Measurements from ENCODE around the gene MTSS2. TPM values are rescaled to one million over a fixed set of nuclear protein-coding genes. Genes with fewer than 3 reads are reported as not detected.
A peak's percentile ranks its signal among the peaks of the same experiment; 100 is the strongest.

Gene MTSS2
- polyA plus RNA-seq, 1 donor from 2014 or later, result 20.4 TPM

DNA sequence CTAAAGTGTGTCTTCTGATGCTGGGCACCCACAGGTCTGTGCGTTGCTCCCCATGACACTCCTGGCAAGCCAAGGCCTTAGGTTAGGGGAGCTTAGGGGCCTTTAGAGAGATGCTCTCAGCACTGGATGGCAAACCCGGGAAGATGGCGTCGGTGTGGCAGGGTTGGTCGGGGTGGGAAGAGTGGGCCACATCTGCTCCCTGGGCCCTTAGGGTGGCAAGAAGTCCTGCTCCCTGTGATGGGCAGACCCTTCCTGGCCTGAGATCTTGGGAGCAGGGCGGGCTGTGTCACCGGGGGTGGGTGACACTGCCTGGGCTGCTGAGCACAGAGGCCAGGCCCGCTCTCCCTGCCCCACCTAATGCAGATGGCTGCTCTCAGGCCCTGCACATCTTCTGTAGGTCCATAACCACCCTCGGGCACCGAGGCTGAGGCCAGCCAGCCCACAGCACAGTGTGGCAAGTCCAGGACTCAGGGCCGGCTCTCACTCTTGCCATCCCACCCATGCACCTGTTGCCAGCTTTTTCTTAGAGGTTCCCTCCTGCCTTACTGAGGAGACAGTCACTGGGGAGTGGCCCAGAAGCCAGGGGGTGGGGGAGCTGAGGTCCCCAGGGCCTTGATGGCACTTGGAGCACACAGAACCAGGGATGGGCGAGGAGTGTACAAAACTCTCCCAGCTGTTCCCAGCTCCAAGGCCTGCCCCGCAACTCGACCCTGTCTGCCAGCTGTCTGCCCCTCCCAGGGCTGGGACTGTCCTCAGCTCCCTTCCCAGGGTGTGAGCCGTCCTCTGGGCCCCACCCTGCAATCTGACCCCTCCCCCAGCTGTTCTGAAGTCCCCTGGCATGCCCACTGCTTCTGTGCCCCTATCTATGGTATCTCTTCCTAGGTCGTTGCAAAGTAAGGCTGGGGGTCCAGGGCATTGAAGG lies 4.4 kb upstream of the MTSS2 start:
- Histone ChIP-seq H3K4me3 (ENCODE audit: low read length) (no peak overlapping the region), H4K20me1 (ENCODE audit: insufficient read depth) (no peaks in the 10 kb centered on the region), H3K27ac (ENCODE audit: low read length) (no peak overlapping the region), H3K79me2 (replicated peaks; ENCODE audit: insufficient read depth, low read length) (peaks cover 2% of the 10 kb centered on the region), H3K9me3 (ENCODE audit: low read length) (no peaks in the 10 kb centered on the region), H3K4me2 (ENCODE audit: low read length) (no peak overlapping the region), H3K27me3 (ENCODE audit: insufficient read depth, low read depth, low read length) (no peaks in the 10 kb centered on the region), H3K36me3 (ENCODE audit: insufficient read depth, low read length) (no peaks in the 10 kb centered on the region), H3F3A (ENCODE audit: insufficient read depth, low read length, poor library complexity, severe bottlenecking) (no peaks in the 10 kb centered on the region), H2AFZ (ENCODE audit: low read depth, low read length) (no peak overlapping the region), H3K9me2 (ENCODE audit: insufficient read depth, low read length) (no peaks in the 10 kb centered on the region), H3K9ac (ENCODE audit: low read length) (peak overlapping the region; percentile 81)
- no peak for TF ChIP-seq SMC3 (conservative IDR thresholded peaks at IDR 0.05; ENCODE audit: poor library complexity)
- TF ChIP-seq RAD21 (conservative IDR thresholded peaks at IDR 0.05), result no peak
- TF ChIP-seq MXI1 (conservative IDR thresholded peaks at IDR 0.05; ENCODE audit: poor library complexity, severe bottlenecking), result no peak
- TF ChIP-seq EZH2 (IDR thresholded peaks at IDR 0.05; ENCODE audit: borderline replicate concordance, insufficient read depth, low read length, poor library complexity, severe bottlenecking), result no peak
- TF ChIP-seq EP300 (conservative IDR thresholded peaks at IDR 0.05; ENCODE audit: poor library complexity, severe bottlenecking), result no peak

DNA sequence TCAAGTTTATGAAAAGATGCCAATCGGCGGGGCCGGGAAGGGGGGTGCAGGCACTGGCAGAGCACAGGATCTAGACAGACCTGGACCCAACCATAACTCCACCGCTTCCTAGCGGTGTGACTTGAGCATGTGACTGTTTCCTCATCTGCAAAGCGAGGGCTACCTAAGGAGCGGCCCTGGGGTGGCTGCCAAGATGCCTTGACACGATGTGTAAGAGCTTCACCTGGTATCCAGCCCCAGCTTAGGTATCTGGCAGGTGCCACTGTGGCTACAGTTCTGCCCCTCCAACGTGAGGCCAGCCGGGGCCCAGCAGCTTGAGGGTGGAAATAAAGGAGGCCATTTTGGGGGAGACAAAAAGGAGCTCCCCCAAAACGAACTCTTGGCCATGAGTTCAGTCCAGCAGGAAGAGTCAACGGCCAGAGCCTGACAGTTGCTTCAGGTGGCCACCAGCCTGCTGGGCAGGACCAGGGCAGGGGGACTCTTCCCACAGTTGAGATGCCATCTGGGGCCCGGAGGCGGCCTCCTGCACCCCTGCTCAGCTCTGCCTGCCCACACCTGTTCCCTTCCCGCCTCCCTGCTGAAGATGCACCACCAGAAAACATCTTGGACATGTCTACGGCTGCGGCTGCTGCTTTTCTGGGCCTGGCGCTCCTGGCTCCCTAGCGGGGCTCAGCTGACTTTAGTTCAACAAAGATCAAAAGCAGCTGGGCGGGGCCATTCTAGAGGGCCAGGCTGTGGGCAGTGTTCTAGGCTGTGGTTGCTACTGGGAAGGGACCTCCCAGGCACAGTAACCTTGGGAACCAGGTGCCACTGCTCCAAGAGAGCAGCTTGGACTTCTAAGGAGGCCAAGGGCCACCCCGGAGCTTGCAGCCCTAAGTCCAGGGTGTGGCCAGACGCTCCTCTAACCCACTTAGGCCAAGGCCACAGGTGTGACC lies 3.4 kb upstream of the MTSS2 start:
- Histone ChIP-seq H3K4me2 (ENCODE audit: low read length) (no peak overlapping the region), H3F3A (ENCODE audit: insufficient read depth, low read length, poor library complexity, severe bottlenecking) (no peaks in the 10 kb centered on the region), H3K27ac (ENCODE audit: low read length) (no peak overlapping the region), H3K79me2 (replicated peaks; ENCODE audit: insufficient read depth, low read length) (peaks cover 11% of the 10 kb centered on the region), H2AFZ (ENCODE audit: low read depth, low read length) (no peak overlapping the region), H3K27me3 (ENCODE audit: insufficient read depth, low read depth, low read length) (no peaks in the 10 kb centered on the region), H4K20me1 (ENCODE audit: insufficient read depth) (no peaks in the 10 kb centered on the region), H3K9me2 (ENCODE audit: insufficient read depth, low read length) (no peaks in the 10 kb centered on the region), H3K4me3 (ENCODE audit: low read length) (no peak overlapping the region), H3K36me3 (ENCODE audit: insufficient read depth, low read length) (no peaks in the 10 kb centered on the region), H3K9ac (ENCODE audit: low read length) (no peak overlapping the region), H3K9me3 (ENCODE audit: low read length) (no peaks in the 10 kb centered on the region)
- TF ChIP-seq MXI1 (conservative IDR thresholded peaks at IDR 0.05; ENCODE audit: poor library complexity, severe bottlenecking), result no peak
- TF ChIP-seq POLR2AphosphoS5 (IDR thresholded peaks at IDR 0.05), result no peak
- no peak for TF ChIP-seq EZH2 (IDR thresholded peaks at IDR 0.05; ENCODE audit: borderline replicate concordance, insufficient read depth, low read length, poor library complexity, severe bottlenecking)
- no peak for TF ChIP-seq TAF1 (IDR thresholded peaks at IDR 0.05; ENCODE audit: low read depth)
- no peak for TF ChIP-seq SMC3 (conservative IDR thresholded peaks at IDR 0.05; ENCODE audit: poor library complexity)
- no peak for TF ChIP-seq RAD21 (conservative IDR thresholded peaks at IDR 0.05)
- TF ChIP-seq, protein P1, sequence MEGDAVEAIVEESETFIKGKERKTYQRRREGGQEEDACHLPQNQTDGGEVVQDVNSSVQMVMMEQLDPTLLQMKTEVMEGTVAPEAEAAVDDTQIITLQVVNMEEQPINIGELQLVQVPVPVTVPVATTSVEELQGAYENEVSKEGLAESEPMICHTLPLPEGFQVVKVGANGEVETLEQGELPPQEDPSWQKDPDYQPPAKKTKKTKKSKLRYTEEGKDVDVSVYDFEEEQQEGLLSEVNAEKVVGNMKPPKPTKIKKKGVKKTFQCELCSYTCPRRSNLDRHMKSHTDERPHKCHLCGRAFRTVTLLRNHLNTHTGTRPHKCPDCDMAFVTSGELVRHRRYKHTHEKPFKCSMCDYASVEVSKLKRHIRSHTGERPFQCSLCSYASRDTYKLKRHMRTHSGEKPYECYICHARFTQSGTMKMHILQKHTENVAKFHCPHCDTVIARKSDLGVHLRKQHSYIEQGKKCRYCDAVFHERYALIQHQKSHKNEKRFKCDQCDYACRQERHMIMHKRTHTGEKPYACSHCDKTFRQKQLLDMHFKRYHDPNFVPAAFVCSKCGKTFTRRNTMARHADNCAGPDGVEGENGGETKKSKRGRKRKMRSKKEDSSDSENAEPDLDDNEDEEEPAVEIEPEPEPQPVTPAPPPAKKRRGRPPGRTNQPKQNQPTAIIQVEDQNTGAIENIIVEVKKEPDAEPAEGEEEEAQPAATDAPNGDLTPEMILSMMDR (IDR thresholded peaks at IDR 0.05; ENCODE audit: poor library complexity, severe bottlenecking), result no peak
- TF ChIP-seq, protein P2, sequence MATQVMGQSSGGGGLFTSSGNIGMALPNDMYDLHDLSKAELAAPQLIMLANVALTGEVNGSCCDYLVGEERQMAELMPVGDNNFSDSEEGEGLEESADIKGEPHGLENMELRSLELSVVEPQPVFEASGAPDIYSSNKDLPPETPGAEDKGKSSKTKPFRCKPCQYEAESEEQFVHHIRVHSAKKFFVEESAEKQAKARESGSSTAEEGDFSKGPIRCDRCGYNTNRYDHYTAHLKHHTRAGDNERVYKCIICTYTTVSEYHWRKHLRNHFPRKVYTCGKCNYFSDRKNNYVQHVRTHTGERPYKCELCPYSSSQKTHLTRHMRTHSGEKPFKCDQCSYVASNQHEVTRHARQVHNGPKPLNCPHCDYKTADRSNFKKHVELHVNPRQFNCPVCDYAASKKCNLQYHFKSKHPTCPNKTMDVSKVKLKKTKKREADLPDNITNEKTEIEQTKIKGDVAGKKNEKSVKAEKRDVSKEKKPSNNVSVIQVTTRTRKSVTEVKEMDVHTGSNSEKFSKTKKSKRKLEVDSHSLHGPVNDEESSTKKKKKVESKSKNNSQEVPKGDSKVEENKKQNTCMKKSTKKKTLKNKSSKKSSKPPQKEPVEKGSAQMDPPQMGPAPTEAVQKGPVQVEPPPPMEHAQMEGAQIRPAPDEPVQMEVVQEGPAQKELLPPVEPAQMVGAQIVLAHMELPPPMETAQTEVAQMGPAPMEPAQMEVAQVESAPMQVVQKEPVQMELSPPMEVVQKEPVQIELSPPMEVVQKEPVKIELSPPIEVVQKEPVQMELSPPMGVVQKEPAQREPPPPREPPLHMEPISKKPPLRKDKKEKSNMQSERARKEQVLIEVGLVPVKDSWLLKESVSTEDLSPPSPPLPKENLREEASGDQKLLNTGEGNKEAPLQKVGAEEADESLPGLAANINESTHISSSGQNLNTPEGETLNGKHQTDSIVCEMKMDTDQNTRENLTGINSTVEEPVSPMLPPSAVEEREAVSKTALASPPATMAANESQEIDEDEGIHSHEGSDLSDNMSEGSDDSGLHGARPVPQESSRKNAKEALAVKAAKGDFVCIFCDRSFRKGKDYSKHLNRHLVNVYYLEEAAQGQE (IDR thresholded peaks at IDR 0.05; ENCODE audit: borderline replicate concordance), result no peak
- no peak for TF ChIP-seq EP300 (conservative IDR thresholded peaks at IDR 0.05; ENCODE audit: poor library complexity, severe bottlenecking)
